Ascending aorta (tissue), 2 donors: ENCODE results near the gene CHST11. TPM values are rescaled to one million over a fixed set of nuclear protein-coding genes. Genes with fewer than 3 reads are reported as not detected.

Experiments
- DNase-seq, 2 donors: peaks; one replicate each; pipeline ENCODE4 v3.0.0-alpha.2; 2019; ENCODE audit warnings: low spot score in 2 of 2
- H3K27ac ChIP-seq, 2 donors: fragments of 200-600 bp; sonication (generic); one replicate each; pipeline ENCODE4 v1.5.1; 2016 to 2017; ENCODE audit warnings: mild to moderate bottlenecking in 1 of 2
- H3K27me3 ChIP-seq: fragments of 200-600 bp; sonication (generic); one replicate; pipeline ENCODE4 v1.5.1; 2017
- H3K36me3 ChIP-seq, 2 donors: fragments of 200-600 bp; sonication (generic); one replicate each; pipeline ENCODE4 v1.5.1; 2016
- H3K4me1 ChIP-seq, 2 donors: fragments of 200-600 bp; sonication (generic); one replicate each; pipeline ENCODE4 v1.5.1; 2016 to 2017; ENCODE audit warnings: mild to moderate bottlenecking in 1 of 2
- H3K4me3 ChIP-seq, 2 donors: fragments of 200-600 bp; sonication (generic); one replicate each; pipeline ENCODE4 v1.5.1; 2016 to 2017; ENCODE audit warnings: mild to moderate bottlenecking in 1 of 2
- H3K9me3 ChIP-seq, 2 donors: fragments of 200-600 bp; sonication (generic); one replicate each; pipeline ENCODE4 v1.5.1; 2016
- CTCF ChIP-seq, 3 experiments: fragments of 200-600 bp in 2 of 3; fragments of 450-650 bp in 1 of 3; sonication (generic) in 2 of 3; IDR thresholded peaks; one replicate each; pipeline ENCODE4 v1.5.1; 2016 to 2019; ENCODE audit warnings: antibody characterized with exemption in 3 of 3, mild to moderate bottlenecking in 1 of 3, moderate library complexity in 1 of 3
- intact Hi-C: fragments of 100-400 bp; cut with DNase I; formaldehyde crosslinking; loops from one replicate; pipeline ENCODE4 v1.15.1; 2023
- total RNA-seq: library from RNA; depleted of rRNA; stranded (reverse); fragments of >200 nt; gene quantifications from one replicate; pipeline ENCODE4 v1.1.0, GENCODE V29; 2016

The CHST11 gene
- total RNA-seq, 1 donor from 2014 or later: 63.2 TPM

- H3K36me3 ChIP-seq: no peaks in the 10 kb centered on the region
- intact Hi-C loops: loop anchor here (5.0 to 10.0 kb wide), 2 partner anchors 139 to 316 kb away; no protein-coding TSS in a partner anchor
- DNase-seq: no peak
- H3K27me3 ChIP-seq: no peaks in the 10 kb centered on the region
- H3K4me3 ChIP-seq: no peak overlapping the region
- peaks cover 0 to 56% of the 10 kb centered on the region in 2 donors for H3K4me1 ChIP-seq
- TF ChIP-seq CTCF (IDR thresholded peaks at IDR 0.05): no peak
- no peaks in the 10 kb centered on the region for H3K9me3 ChIP-seq
- H3K27ac ChIP-seq: peak overlapping the region; percentile 17 to 41
Observed at GRCh38 chr12:104738331-104738730, 281.6 kb downstream of the CHST11 start.

DNA sequence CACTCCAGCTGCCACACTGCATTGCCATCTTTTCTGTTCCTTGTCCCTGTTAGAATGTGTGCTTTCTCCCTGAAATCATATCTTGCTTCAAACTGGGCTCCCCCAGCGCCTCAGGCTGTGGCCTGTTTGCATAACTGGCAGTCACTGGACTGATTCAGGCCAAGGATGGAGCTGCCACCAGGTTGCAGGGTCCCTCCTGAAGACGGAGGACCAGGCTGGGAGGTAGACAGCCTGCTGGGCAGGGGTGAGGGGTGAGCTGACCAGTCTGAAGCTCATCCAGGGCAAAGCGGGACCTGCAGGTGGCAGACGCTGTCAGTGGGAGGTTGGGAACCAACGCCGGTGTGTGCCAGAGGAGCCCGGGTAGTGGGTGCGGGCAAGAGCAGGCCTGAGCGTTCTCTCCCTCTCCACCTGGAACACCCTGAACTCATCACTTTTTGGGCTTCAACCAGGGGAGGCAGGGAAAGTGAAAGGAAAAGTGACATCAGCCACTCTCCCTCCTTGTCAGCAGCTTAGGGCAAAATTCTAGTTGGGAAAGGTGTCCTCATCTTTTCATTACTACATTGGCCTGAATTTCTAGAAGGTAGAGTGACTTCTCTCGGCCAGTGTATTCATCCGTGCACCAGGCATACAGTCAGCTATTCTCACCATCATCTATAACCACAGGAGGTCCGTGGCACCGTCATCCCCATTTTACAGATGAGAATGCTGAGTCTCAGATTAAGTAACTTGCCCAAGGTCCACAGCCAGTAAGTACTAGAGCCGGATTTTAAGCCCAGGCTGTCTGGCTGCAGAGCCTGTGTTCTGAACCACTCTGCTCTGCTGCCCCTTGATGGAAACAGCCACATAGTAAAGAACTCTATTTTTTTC, 282.3 kb downstream of the CHST11 start:
- H3K27me3 ChIP-seq: no peaks in the 10 kb centered on the region
- H3K9me3 ChIP-seq: no peaks in the 10 kb centered on the region
- H3K4me3 ChIP-seq: no peak overlapping the region
- TF ChIP-seq CTCF (IDR thresholded peaks at IDR 0.05): no peak
- H3K27ac ChIP-seq: peak overlapping the region; percentile 7 to 41
- peaks cover 0 to 50% of the 10 kb centered on the region in 2 donors for H3K4me1 ChIP-seq
- intact Hi-C loops: loop anchor here (5.0 to 10.0 kb wide), 2 partner anchors 138 to 316 kb away; no protein-coding TSS in a partner anchor
- H3K36me3 ChIP-seq: no peaks in the 10 kb centered on the region
- no peak for DNase-seq

GRCh38 chr12:104740668-104741067, 283.9 kb downstream of the CHST11 start:
- Histone ChIP-seq H3K27me3 (no peaks in the 10 kb centered on the region), H3K9me3 (no peaks in the 10 kb centered on the region), H3K4me1 (peaks cover 0 to 36% of the 10 kb centered on the region in 2 donors), H3K27ac (peak overlapping the region in 1 of 2 donors; percentile 33), H3K4me3 (no peak overlapping the region), H3K36me3 (no peaks in the 10 kb centered on the region)
- TF ChIP-seq CTCF (IDR thresholded peaks at IDR 0.05): no peak
- DNase-seq: peak in 1 of 2 donors; percentile 74
- intact Hi-C loops: no loop called here

GRCh38 chr12:104741077-104741476, 284.3 kb downstream of the CHST11 start:
- Histone ChIP-seq H3K4me3 (no peak overlapping the region), H3K27me3 (no peaks in the 10 kb centered on the region), H3K4me1 (peaks cover 0 to 32% of the 10 kb centered on the region in 2 donors), H3K36me3 (no peaks in the 10 kb centered on the region), H3K9me3 (no peaks in the 10 kb centered on the region), H3K27ac (peak overlapping the region in 1 of 2 donors; percentile 33)
- no peak for DNase-seq
- no peak for TF ChIP-seq CTCF (IDR thresholded peaks at IDR 0.05)
- intact Hi-C loops: no loop called here

DNA sequence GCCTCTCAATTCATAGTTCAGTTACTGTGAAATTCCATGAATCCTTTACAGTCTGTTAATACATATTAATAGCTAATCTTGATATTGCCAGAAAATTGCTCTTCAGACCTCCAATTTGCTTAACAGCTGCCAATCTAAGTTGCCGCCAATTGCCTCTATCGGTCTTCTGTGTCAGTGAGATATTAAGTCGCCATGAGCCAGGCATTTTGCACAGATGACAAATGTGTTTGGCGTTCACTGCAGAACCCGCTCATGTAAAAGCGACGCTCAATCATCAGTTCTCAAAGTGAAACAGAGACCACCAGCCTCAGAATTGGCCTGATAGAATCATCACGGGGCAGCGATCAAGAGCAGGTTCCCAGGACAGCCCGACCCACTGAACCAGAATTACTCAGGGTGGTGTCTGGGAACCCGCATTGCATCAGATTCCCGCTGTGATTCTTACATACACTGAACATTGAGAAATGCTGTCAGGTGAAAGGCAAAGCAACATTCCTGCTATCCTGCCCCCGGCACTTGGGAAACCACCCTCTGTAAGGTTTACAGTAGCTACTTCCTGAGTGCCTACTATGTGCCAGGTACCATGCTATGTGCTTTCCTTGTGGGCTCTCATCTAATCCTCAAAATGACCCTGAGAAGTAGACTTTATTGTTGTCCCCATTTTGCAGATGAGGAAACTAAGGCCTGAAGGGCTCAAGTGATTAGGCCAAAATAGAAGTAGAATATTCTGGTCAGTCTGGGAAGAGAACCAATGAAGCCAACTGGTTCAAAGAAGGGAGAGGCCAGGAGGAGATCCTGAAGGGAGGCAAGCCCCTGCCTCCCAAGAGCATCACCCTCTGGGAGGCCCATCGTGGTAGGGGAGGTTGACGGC, 285.0 kb downstream of the CHST11 start:
- H3K4me3 ChIP-seq: peak overlapping the region in 1 of 2 donors; percentile 32
- H3K27ac ChIP-seq: peak overlapping the region; percentile 42 to 71
- H3K27me3 ChIP-seq: no peaks in the 10 kb centered on the region
- intact Hi-C loops: no loop called here
- no peak for TF ChIP-seq CTCF (IDR thresholded peaks at IDR 0.05)
- peaks cover 0 to 28% of the 10 kb centered on the region in 2 donors for H3K4me1 ChIP-seq
- no peaks in the 10 kb centered on the region for H3K9me3 ChIP-seq
- no peak for DNase-seq
- H3K36me3 ChIP-seq: no peaks in the 10 kb centered on the region
